Measurements from ENCODE around the gene BACH2.
"Not testable (repeated sequence)": the region's sequence is repeated elsewhere in the genome, so short reads cannot be mapped to it uniquely, and the experiment has no call there.

BACH2 gene

DNA sequence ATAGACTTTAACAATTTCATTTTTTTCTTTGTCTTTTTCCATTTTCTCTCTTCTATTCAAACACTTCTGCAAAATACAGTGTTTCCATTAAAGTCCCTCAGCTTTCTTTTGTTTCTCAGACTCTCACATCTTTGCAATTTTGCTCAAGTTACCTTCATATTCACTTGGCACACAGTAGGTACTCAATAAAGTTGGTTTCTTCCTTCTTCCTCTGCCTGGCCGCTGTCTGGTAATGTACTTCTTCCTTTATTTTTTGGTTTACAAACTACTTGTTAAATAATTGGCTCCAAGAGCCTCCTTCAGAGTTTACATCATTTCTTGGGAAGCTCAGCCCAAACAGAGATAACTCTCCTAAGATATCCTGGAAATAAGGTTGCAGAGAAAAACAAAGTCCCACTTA, 321.3 kb downstream of the BACH2 start:
- no peaks in the 10 kb centered on the region for H3K9me2 ChIP-seq (replicated peaks; ENCODE audit: control insufficient read depth, low read length)
- H3K79me2 ChIP-seq (ENCODE audit: control insufficient read depth, low read length): peaks cover 86% of the 10 kb centered on the region
- H3F3A ChIP-seq (ENCODE audit: control insufficient read depth, insufficient read depth): peaks cover 36% of the 10 kb centered on the region
- H3K27ac ChIP-seq (ENCODE audit: low read depth, low read length): no peak overlapping the region
- H3K36me3 ChIP-seq (ENCODE audit: control insufficient read depth, low read length): peaks cover 94% of the 10 kb centered on the region
- H3K4me2 ChIP-seq (ENCODE audit: low read length): no peak overlapping the region
- no peak overlapping the region for H3K4me3 ChIP-seq (ENCODE audit: low read length)
- H3K4me1 ChIP-seq (ENCODE audit: control insufficient read depth, low read length): no peaks in the 10 kb centered on the region
- no peaks in the 10 kb centered on the region for H3K9me3 ChIP-seq (ENCODE audit: control insufficient read depth, insufficient read depth, low read length)
- H4K20me1 ChIP-seq (ENCODE audit: control insufficient read depth, insufficient read depth, low read depth, low read length): peaks cover 38% of the 10 kb centered on the region
- TF ChIP-seq EZH2phosphoT487 (IDR thresholded peaks at IDR 0.05; ENCODE audit: borderline replicate concordance, low read length): no peak
- TF ChIP-seq, protein P1, sequence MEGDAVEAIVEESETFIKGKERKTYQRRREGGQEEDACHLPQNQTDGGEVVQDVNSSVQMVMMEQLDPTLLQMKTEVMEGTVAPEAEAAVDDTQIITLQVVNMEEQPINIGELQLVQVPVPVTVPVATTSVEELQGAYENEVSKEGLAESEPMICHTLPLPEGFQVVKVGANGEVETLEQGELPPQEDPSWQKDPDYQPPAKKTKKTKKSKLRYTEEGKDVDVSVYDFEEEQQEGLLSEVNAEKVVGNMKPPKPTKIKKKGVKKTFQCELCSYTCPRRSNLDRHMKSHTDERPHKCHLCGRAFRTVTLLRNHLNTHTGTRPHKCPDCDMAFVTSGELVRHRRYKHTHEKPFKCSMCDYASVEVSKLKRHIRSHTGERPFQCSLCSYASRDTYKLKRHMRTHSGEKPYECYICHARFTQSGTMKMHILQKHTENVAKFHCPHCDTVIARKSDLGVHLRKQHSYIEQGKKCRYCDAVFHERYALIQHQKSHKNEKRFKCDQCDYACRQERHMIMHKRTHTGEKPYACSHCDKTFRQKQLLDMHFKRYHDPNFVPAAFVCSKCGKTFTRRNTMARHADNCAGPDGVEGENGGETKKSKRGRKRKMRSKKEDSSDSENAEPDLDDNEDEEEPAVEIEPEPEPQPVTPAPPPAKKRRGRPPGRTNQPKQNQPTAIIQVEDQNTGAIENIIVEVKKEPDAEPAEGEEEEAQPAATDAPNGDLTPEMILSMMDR (IDR thresholded peaks at IDR 0.05; ENCODE audit: low read depth, low read length, poor library complexity, severe bottlenecking): no peak
- no peaks in the 10 kb centered on the region for H3K27me3 ChIP-seq (ENCODE audit: control insufficient read depth, low read length)

DNA sequence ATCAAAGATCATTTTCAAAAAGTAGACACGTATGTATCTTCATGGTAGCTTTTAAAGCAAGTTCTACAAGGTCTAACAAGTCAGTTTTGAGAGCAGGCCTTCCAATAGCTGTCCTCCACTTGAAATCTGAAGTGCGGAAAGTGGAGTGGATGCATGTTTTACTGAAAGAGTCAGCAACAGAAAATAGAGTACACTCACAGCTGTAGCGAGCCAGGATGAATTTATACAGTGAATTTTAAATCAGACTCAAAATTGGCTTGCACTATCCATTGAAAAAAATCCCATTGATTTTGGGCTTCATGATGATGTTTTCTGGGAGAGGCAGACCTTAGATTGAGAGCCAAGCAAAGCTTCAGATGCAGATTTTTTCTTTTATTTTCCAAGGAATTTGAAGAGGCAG, 321.8 kb downstream of the BACH2 start:
- H3K9me3 ChIP-seq (ENCODE audit: control insufficient read depth, insufficient read depth, low read length): no peaks in the 10 kb centered on the region
- peaks cover 36% of the 10 kb centered on the region for H3F3A ChIP-seq (ENCODE audit: control insufficient read depth, insufficient read depth)
- H3K36me3 ChIP-seq (ENCODE audit: control insufficient read depth, low read length): peaks cover 95% of the 10 kb centered on the region
- no peaks in the 10 kb centered on the region for H3K9me2 ChIP-seq (replicated peaks; ENCODE audit: control insufficient read depth, low read length)
- H3K79me2 ChIP-seq (ENCODE audit: control insufficient read depth, low read length): peaks cover 87% of the 10 kb centered on the region
- no peaks in the 10 kb centered on the region for H3K4me1 ChIP-seq (ENCODE audit: control insufficient read depth, low read length)
- no peak overlapping the region for H3K4me2 ChIP-seq (ENCODE audit: low read length)
- no peak overlapping the region for H3K4me3 ChIP-seq (ENCODE audit: low read length)
- TF ChIP-seq EZH2phosphoT487 (IDR thresholded peaks at IDR 0.05; ENCODE audit: borderline replicate concordance, low read length): no peak
- TF ChIP-seq, protein P1 (IDR thresholded peaks at IDR 0.05; ENCODE audit: low read depth, low read length, poor library complexity, severe bottlenecking): no peak
- H3K27ac ChIP-seq (ENCODE audit: low read depth, low read length): no peak overlapping the region
- no peaks in the 10 kb centered on the region for H3K27me3 ChIP-seq (ENCODE audit: control insufficient read depth, low read length)
- H4K20me1 ChIP-seq (ENCODE audit: control insufficient read depth, insufficient read depth, low read depth, low read length): peaks cover 38% of the 10 kb centered on the region

DNA sequence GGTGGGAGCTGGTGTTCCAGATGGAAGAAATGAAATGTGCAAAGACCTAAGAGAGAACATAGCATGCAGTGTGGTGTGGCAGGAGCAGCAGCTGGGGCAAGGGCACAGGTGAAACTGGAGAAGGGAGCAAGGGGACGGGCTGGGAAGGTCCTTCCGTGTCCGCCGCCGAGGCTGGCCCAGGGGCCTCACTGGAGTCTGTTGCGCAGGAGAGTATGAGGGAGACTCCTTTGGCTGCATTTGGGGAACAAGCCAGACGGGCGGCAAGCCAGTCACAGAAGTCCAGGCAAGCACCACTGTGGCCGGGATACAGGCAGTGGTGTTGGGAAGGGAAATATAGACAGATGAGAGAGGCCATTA, 324.6 kb downstream of the BACH2 start:
- Histone ChIP-seq H3K27me3 (ENCODE audit: control insufficient read depth, low read length) (no peaks in the 10 kb centered on the region), H4K20me1 (ENCODE audit: control insufficient read depth, insufficient read depth, low read depth, low read length) (peaks cover 34% of the 10 kb centered on the region), H3K4me2 (ENCODE audit: low read length) (no peak overlapping the region), H3K4me3 (ENCODE audit: low read length) (no peak overlapping the region), H3F3A (ENCODE audit: control insufficient read depth, insufficient read depth) (peaks cover 26% of the 10 kb centered on the region), H3K36me3 (ENCODE audit: control insufficient read depth, low read length) (peaks cover 93% of the 10 kb centered on the region), H3K79me2 (ENCODE audit: control insufficient read depth, low read length) (peaks cover 84% of the 10 kb centered on the region), H3K4me1 (ENCODE audit: control insufficient read depth, low read length) (no peaks in the 10 kb centered on the region), H3K27ac (ENCODE audit: low read depth, low read length) (no peak overlapping the region), H3K9me2 (replicated peaks; ENCODE audit: control insufficient read depth, low read length) (no peaks in the 10 kb centered on the region), H3K9me3 (ENCODE audit: control insufficient read depth, insufficient read depth, low read length) (no peaks in the 10 kb centered on the region)
- TF ChIP-seq, protein P1 (IDR thresholded peaks at IDR 0.05; ENCODE audit: low read depth, low read length, poor library complexity, severe bottlenecking): no peak

DNA sequence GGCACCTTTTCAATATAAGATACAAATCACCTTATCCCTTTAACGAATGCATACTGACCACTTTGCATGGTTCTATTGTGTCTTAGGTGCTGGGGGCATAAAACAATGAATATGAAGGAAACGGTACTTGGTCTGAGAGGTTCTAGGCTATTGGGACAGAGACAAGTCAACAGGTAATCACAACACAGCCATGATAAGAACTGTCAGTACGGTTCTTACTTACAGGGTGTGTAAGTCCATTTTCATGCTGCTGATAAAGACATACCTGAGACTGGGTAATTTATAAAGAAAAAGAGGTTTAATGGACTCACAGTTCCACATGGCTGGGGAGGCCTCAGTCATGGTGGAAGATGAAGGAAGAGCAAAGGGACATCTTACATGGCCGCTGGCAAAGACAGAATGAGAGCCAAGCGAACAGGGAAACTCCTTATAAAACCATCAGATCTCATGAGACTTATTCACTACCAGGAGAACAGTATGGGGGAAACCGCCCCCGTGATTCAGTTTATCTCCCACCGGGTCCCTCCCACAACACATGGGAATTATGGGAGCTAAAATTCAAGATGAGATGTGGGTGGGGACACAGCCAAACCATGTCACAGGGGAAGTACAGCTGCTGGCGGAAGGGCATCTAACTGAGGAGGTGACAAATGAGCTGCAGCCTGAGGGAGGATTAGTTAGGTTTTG, 325.2 kb downstream of the BACH2 start:
- peaks cover 31% of the 10 kb centered on the region for H4K20me1 ChIP-seq (ENCODE audit: control insufficient read depth, insufficient read depth, low read depth, low read length)
- H3K27ac ChIP-seq (ENCODE audit: low read depth, low read length): not testable (repeated sequence)

More for the DNA sequence above, 325.2 kb downstream of the BACH2 start:
- not testable (repeated sequence) for H3K4me3 ChIP-seq (ENCODE audit: low read length); H3K9me3 ChIP-seq (ENCODE audit: control insufficient read depth, insufficient read depth, low read length); H3K4me2 ChIP-seq (ENCODE audit: low read length); H3K9me2 ChIP-seq (replicated peaks; ENCODE audit: control insufficient read depth, low read length); H3K4me1 ChIP-seq (ENCODE audit: control insufficient read depth, low read length); H3K27me3 ChIP-seq (ENCODE audit: control insufficient read depth, low read length)
- Histone ChIP-seq H3F3A (ENCODE audit: control insufficient read depth, insufficient read depth) (peaks cover 23% of the 10 kb centered on the region), H3K36me3 (ENCODE audit: control insufficient read depth, low read length) (peaks cover 93% of the 10 kb centered on the region), H3K79me2 (ENCODE audit: control insufficient read depth, low read length) (peaks cover 84% of the 10 kb centered on the region)
